HG03175 (cell line): ENCODE measurements around the gene FBH1.
"Not testable (repeated sequence)": the region's sequence is repeated elsewhere in the genome, so short reads cannot be mapped to it uniquely, and the experiment has no call there.

Source experiments
- ATAC-seq: cut with Tn5 transposase; IDR thresholded peaks from one replicate; pipeline ENCODE4 v1.9.1; 2021; ENCODE audit warnings: mild to moderate bottlenecking, moderate library complexity; ENCODE audit not compliant: unreplicated experiment

The FBH1 gene

GRCh38 chr10:5937016-5937415 lies 47.0 kb downstream of the FBH1 start:
- no peak for ATAC-seq

DNA sequence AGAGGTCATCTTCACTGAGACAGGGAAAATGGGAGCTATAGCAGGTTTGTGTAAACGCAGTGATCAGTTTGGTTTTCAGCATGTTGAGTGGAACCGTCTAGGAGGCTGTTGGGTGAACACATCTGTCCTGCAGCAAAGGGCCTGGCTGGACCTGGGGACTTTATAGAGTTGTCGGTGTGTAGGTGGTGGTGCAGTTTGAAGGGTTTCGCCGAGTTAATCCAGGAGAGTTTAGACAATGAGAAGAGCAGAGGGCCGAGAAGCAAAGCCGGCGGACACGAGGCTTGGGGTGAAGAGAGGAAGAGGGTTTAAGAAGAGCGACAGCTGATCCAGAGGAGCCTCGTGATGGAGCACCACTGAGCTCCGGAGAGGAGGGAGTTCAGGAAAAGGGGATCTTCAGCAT lies 48.2 kb downstream of the FBH1 start:
- ATAC-seq = no peak

DNA sequence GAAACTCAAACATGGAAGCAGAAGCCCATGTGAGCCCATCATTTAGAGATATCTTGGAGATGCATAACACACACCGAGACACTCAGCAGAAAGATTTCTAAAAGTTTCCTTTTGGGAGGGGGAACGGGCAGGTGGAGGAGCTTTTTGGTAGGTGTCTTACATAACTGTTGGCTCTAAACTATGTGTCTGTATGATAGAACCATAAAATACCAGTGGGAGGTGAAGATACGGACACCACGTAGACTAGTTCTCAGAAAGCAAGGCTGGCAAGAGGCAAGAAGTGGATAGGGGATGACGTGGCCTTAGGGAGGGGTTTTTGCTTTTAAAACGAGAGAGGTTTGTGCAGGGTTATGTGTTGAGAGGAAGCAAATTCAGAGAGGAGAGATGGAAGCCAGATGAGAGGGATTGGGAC lies 50.8 kb downstream of the FBH1 start:
- ATAC-seq = no peak

DNA sequence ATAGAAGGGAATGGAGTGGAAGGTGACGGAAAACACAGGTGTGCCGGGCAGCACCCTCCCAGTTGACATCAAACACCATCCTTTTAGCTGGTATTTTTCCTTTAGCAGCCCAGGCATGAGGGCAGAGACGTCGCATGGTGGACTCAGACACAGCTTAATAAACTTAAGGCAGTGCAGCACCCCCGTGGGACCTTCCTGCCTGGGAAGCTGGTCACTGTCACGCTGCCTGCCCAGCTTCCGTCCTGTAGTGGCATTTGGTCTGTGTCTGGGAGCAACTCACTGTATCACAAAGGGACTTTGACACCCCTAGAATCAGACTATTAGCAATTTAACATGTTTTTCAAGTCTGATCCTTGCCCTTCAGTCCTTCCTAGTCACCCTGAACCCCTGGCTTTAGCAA lies 51.5 kb downstream of the FBH1 start:
- no peak for ATAC-seq

GRCh38 chr10:5942001-5942400 lies 52.0 kb downstream of the FBH1 start:
- ATAC-seq = no peak

DNA sequence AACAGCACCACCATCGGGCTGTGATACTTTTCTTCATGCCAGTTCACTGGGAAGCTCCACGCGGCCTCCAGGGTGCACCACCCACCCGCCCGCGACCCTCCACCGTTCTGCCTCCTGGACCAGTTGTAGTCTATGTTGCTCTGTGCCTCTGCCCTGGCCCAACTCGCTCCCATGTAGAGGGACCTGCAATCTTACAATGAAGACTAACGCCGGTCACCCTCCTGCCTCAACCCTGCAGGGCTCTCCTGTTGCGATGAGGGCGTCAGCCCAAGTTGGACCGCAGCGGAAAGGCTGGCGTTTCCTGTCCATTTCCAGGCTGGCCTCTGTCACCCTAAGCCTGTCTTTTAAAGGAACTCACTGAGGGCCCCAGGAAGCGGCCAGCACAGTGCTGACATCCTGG lies 52.4 kb downstream of the FBH1 start:
- ATAC-seq = no peak

GRCh38 chr10:5943536-5943935 lies 53.5 kb downstream of the FBH1 start:
- no peak for ATAC-seq

DNA sequence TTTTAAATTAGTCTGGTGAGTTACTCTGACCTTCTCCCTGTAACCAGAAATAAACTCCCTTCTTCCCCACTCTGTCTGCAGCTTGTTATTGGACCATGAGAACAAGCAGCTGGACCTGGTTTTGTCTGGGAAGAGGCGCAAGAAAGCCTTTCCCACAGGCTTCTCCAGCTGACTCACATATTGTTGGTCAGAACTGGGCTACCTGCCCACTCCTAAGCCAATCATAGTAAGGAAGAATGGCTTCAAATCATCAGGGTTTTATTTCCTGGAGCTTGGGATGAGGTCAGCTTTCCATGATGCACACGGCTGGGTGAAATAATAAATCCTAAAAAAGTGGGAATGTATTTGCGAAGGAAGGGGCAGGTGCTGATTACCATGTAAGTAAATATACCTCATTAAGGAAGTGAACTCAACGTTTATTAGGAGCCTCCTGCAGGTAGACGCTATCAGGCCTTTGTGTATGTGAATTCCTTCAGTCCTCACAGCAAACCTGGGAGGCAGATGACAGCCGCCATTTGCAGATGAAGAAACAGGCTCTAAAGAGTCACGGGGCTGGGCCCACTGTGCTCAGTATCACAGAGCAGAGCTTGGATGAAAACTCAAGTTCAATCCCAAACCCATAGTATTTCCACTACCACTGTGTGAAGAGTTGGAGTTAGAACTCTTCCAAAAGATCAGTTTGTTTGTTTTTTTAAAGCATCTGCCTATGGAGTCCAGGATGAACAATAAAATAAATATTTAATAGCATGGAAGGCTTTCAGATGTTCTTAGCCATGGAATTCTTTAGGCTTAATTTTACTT lies 54.5 kb downstream of the FBH1 start:
- no peak for ATAC-seq

DNA sequence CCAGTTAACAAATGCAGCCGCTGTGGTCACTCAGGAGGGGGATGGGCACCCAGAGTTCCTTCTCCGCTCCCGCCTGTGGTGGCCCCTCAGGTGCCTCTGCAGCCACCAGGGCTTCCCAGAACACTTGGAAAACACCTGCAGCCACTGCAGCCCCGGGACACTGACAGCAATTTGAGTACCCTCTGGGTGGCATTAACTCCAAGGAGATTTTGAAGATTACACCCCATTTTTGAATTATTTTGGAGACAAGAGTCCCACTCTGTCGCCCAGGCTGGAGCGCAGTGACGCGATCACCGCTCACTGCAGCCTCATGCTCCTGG lies 55.1 kb downstream of the FBH1 start:
- no peak for ATAC-seq

- ATAC-seq = no peak
Measured at GRCh38 chr10:5945561-5946418, 55.7 kb downstream of the FBH1 start.

GRCh38 chr10:5946419-5946775 lies 56.4 kb downstream of the FBH1 start:
- ATAC-seq = not testable (repeated sequence)

DNA sequence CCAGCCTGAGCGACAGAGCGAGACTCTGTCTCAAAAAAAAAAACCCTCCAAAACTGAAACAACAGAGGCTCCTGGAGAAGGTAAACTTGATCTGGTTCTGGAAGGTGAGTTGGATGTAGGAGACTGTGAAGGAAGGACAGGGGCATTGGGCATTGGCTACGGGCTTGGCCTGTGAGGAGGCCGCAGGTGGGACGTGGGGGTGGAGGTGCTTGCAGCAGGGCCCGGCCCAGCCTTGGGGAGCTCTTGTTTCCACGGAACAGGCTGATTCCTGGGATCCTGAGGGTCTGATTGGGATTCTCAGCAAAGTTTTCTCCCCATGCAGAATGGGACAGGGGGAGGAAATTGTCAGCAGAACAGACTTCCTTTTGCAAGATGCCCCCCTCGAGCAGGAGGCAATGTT lies 56.7 kb downstream of the FBH1 start:
- ATAC-seq = no peak

GRCh38 chr10:5947471-5948207 lies 57.6 kb downstream of the FBH1 start:
- no peak for ATAC-seq

DNA sequence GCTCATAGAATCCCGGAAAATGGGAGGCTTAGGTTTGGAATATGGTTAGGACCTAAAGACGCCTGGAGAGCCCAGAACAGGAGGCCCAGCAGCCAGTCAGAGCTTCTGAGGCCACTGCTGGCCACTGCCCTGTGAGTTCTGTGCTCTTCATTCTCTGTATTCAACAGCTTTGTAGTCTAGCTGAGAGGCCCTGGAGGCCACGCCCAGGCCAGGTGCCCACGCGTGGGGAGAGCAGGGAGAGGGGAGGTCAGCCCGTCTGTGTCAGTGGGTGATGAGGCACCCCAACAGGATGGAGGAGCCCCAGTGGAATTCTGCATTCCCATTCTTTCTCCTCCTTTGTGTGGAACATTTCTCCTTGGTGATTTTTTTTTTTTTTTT lies 58.2 kb downstream of the FBH1 start:
- no peak for ATAC-seq

- no peak for ATAC-seq
Measured at GRCh38 chr10:5949009-5949759, 59.1 kb downstream of the FBH1 start.

- no peak for ATAC-seq
Measured at GRCh38 chr10:5951167-5951711, 61.2 kb downstream of the FBH1 start.

DNA sequence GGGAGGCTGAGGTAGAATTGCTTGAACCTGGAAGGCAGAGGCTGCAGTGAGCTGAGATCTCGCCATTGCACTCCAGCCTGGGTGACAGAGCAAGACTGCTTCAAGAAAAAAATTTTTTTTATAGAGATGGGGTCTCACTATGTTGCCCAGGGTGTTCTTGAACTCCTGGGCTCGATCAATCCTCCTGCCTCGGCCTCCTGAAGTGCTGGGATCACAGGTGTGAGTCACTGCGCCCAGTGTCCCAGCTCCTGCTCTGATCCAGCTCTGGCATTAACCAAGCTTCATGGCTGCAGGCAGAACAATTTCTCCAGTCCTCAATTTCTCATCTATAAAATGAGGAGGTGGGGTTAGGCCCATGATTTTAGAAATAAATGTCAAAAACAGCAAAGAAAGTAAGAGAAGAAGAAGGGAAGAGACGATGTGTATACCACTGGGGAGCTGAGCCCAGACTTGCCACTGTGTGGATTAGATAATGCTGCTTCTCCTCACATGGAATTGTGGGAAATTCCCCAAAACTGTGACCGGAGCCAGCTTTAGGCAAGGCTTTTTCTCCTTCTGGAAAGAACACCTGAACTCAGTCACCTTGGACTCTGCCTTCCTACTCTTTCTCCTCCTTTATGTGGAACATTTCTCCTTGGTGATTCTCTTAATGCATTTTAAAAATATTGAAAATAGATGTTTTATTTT lies 61.8 kb downstream of the FBH1 start:
- no peak for ATAC-seq

DNA sequence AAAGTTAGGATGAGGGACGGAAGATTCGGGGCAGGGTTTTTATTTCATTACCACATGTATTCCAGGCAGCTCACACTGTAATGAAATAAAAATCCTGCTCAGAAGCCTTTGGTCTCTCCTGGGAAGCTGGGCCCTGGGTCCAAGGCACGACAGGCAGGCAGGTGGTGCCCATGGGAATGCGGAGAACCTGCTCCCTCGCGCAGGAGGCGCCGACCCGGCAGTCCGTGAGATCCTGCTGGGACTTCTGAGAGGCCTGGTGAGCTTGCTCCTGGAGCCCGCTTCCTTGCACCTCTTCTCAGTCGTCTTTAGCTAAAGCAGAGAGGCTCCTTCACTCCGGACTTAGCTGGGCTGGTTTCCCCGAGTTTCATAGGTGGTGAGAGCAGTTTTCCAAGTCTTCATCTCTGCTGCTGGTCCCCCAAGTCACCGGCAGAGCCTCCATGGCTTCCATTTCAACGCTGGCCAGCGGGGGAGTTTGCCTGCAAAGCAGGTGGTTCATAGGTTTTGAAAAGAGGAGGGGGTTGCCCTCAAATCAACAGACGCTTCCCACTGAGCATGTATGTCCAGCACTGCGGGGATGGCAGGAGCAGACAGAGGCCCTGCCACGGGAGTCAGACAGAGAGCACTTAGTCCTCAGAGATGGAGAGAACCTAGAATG lies 62.8 kb downstream of the FBH1 start:
- no peak for ATAC-seq

GRCh38 chr10:5953676-5954075 lies 63.6 kb downstream of the FBH1 start:
- ATAC-seq = no peak
